NCI-H1105 (cell line): ENCODE data around the gene HTT-AS.
"Not testable (repeated sequence)": the region's sequence is repeated elsewhere in the genome, so short reads cannot be mapped to it uniquely, and the experiment has no call there.

Experiments used
- DNase-seq: peaks from one replicate; lab custom pipeline; 2025; lab: John Stamatoyannopoulos, UW

Gene HTT-AS

GRCh38 chr4:3074078-3074845 lies at the start of gene HTT-AS, which contains the start of gene HTT:
Gene HTT-AS (minus strand): TSS chr4:3074538.
Gene HTT (plus strand): TSS chr4:3074681. CDS start chr4:3074826, 145 bp downstream.
- peak; percentile 78 for DNase-seq

DNA sequence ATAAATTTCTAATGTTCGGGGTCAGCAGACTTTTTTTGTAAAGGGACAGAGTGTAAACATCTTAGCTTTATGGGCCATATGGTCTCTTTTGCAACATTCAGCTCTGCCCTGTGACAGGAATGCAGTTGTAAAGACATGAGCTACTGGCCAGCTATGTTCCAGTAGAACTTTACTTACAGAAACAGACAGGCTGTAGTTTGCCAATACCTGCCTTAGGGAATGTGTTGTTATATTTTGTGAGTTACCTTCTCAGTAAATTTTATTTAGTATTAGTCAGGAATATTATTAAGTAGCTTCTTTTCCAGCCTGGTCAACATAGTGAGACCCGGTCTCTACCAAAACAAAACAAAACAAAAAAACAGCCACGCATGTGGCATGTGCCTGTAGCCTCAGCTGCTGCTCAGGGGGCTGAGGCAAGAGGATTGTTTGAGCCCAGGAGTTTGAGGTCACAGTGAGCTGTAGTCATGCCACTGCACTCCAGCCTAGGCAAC lies 48.9 kb upstream of the HTT-AS start:
- no peak for DNase-seq

DNA sequence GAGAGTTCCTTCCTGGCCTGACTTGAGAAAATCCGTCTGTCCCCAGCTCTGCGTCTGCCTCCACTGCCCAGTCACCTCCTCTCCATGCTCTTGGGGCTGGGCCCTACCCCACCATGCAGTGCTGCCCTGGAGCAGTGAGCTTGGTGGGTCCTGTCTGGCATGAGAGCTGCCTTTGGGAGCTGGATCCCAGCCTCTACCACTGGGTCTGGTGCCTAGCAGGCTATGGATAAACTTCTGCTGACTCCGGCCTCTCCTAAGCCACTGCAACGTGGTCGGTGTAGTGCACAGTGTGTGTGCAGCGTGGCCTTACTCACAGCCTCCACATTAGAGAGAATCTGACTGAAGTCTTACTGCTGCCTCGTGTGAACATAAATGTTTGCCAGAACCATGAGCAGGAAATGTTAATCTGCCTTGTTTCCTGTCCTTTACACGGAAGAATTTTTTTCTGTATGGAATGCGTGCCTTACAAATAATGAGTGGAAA lies 47.8 kb upstream of the HTT-AS start:
- no peak for DNase-seq

- no peak for DNase-seq
Observed at GRCh38 chr4:3121596-3121995, 47.3 kb upstream of the HTT-AS start.

GRCh38 chr4:3121110-3121509 lies 46.8 kb upstream of the HTT-AS start:
- DNase-seq = no peak

- no peak for DNase-seq
Observed at GRCh38 chr4:3119464-3119863, 45.1 kb upstream of the HTT-AS start.

DNA sequence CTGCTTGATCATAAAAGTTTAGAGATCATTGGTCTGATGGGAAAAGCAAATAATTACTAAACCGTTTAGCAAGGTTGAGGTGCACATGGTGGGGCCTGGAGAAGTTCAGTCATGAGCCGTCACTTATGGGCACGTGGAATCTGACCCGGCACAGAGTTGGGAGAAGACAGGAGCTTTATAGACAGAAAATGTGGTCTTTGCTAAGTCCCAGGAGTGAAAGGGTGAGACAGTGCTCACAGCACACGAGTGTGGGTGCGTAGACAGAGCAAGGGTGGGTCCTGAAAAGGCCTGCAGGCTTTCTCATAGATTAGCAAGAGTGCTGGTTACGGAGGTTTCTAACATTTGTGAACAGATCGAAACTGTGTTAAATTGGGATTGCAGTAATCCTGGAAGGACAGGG lies 44.0 kb upstream of the HTT-AS start:
- no peak for DNase-seq

DNA sequence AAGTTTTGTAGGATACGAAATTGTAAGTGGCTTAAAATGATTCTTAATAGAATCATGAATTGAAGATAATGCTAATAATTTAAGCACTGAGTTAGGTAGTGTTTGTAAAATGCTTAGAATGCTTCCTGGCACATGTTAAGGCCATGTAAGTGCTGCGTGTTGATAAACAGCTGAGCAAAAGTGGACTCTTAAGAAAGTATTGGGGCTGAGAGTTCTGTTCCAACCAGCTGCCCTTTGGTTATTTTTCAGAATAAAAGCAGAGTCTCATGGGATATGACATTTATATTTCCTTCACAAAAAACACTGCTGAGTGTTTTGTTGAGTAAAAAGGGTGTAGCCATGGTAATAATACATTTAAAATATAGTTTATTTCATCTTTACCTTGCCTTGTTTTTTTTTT lies 42.6 kb upstream of the HTT-AS start:
- no peak for DNase-seq

- no peak for DNase-seq
Observed at GRCh38 chr4:3115637-3116270, 41.4 kb upstream of the HTT-AS start.

DNA sequence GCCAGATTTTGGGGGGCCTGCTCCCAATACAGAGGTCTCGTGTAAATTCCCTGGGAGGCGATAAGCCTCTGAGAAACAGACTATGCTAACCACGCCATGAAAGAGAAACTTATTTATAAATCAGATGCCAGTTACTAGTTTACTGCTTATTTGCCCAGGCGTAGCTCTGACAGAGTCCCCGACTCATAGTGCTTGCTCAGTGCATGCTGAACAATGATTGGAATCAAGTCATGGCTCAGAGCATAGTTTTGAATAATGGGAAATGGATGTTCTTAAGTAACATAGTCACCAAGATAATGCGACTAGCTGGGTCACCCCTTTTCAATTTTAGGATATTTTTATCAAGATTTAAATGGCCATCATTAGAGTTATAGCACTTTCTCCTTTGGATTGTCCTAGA lies 40.0 kb upstream of the HTT-AS start:
- no peak for DNase-seq

DNA sequence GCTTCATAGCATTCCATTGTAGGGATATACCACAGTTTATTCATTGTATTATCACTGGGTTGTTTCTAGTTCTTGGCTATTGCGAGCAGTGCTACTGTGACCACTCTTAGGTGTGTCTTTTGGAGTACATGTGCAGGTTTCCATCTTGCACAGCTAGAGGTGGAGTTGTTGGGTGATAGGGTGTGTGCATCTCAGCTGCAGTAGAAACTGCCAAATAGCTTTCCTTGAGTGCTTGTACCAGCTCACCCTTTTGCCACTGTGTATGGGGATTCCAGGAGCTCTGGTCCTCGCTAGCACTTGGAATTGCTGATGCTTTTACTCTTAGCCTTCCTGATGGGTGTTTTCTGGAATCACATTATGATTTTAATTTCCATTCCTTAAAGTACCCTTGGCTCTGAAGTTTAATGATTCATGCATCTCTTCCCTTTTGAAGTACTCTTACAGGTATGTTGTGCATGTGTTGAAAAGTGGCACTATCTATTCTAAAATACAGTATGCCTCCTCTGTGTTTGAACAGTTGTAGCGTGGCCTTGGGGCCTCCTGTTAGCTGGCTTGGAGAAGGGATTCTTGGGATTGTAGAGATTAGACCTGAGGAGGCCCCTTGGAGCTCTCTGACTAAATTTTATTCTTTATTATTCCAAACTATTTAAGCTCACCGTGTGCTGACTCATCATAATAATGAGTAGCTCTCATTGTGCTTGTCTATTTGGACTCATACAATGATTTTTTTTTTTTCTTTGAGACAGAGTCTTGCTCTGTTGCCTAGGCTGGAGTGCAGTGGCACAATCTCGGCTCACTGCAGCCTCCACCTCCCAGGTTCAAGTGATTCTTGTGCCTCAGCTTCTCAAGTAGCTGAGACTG lies 38.5 kb upstream of the HTT-AS start:
- DNase-seq = no peak

- no peak for DNase-seq
Observed at GRCh38 chr4:3112201-3112600, 37.9 kb upstream of the HTT-AS start.

GRCh38 chr4:3111461-3111860 lies 37.1 kb upstream of the HTT-AS start:
- DNase-seq = no peak

- DNase-seq = no peak
Observed at GRCh38 chr4:3108211-3108610, 33.9 kb upstream of the HTT-AS start.

DNA sequence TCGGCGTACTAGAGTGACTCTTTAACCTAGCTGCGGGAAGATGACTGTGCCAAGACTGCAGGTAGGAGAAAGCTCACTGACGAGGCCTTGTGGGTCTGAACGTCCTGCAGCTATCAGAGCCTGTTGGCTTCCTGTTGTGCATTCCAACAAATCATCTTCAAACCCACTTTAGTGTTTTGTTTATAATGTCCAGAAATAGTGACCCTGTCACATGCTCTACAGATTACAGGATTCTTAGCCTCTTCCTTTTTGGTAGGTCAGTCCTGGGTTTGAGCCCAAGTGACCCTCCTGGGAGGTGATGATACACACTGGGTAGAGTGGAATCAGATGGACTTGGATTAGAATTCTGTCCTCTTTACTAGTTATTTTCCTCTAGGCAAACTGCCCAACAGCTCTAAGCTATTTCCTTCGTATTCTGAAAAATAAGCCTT lies 33.4 kb upstream of the HTT-AS start:
- DNase-seq = no peak

- DNase-seq = no peak
Observed at GRCh38 chr4:3107271-3107670, 32.9 kb upstream of the HTT-AS start.

GRCh38 chr4:3106339-3107186 lies 32.2 kb upstream of the HTT-AS start:
- peak; percentile 1 for DNase-seq

GRCh38 chr4:3098346-3098745 lies 24.0 kb upstream of the HTT-AS start:
- no peak for DNase-seq

GRCh38 chr4:3096202-3096601 lies 21.9 kb upstream of the HTT-AS start:
- no peak for DNase-seq

DNA sequence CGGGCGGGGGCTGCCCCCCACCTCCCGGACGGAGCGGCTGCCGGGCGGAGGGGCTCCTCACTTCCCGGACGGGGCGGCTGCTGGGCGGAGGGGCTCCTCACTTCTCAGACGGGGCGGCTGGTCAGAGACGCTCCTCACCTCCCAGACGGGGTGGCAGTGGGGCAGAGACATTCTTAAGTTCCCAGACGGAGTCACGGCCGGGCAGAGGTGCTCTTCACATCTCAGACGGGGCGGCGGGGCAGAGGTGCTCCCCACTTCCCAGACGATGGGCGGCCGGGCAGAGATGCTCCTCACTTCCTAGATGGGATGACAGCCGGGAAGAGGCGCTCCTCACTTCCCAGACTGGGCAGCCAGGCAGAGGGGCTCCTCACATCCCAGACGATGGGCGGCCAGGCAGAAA lies 20.4 kb upstream of the HTT-AS start:
- DNase-seq = not testable (repeated sequence)

- no peak for DNase-seq
Observed at GRCh38 chr4:3091464-3091863, 17.1 kb upstream of the HTT-AS start.
